OCI-LY7 (cell line): ENCODE results near the gene EFNA5. TPM values are rescaled to one million over a fixed set of nuclear protein-coding genes. Genes with fewer than 3 reads are reported as not detected.

Experiments used
- BruUV-seq: library from RNA; stranded (reverse); fragments of 400-500 nt; replicated peaks from 2 replicates; lab custom pipeline; 2021; lab: Mats Ljungman, UMichigan
- CTCF ChIA-PET: fragments of 300-600 bp; sonication (Branson Sonifier 250); formaldehyde crosslinking; loops from one replicate; lab custom pipeline; 2022; ENCODE audit warnings: antibody characterized with exemption; ENCODE audit not compliant: unreplicated experiment; lab: Charles Lee
- POLR2A ChIA-PET: fragments of 300-600 bp; sonication (Branson Sonifier 250); formaldehyde crosslinking; loops from one replicate; lab custom pipeline; 2022; ENCODE audit warnings: antibody characterized with exemption; lab: Charles Lee
- DNase-seq: peaks from one replicate; pipeline ENCODE4 v3.0.0-alpha.2; 2015; ENCODE audit warnings: low spot score
- H2AFZ ChIP-seq: fragments of 200-600 bp; sonication (generic), shearing (Covaris generic); 2 replicates; pipeline ENCODE4 v1.6.1; 2014; ENCODE audit warnings: mild to moderate bottlenecking, antibody characterized with exemption, low read length, moderate library complexity
- H3K27ac ChIP-seq: fragments of 200-600 bp; sonication (generic); 2 replicates; pipeline ENCODE4 v1.5.1; 2014; ENCODE audit warnings: mixed run types, low read depth, mild to moderate bottlenecking, moderate library complexity, low read length, inconsistent platforms; ENCODE audit not compliant: poor library complexity, severe bottlenecking
- H3K36me3 ChIP-seq: fragments of 200-600 bp; sonication (generic); 2 replicates; pipeline ENCODE4 v1.6.1; 2014; ENCODE audit warnings: mild to moderate bottlenecking, antibody characterized with exemption, low read length, moderate library complexity, mixed read lengths; ENCODE audit not compliant: insufficient read depth
- H3K4me1 ChIP-seq: fragments of 200-600 bp; sonication (generic); 2 replicates; pipeline ENCODE4 v1.5.1; 2014; ENCODE audit warnings: mild to moderate bottlenecking, low read length; ENCODE audit not compliant: insufficient read depth, poor library complexity, severe bottlenecking
- H3K4me2 ChIP-seq: fragments of 200-600 bp; sonication (generic); 2 replicates; pipeline ENCODE4 v1.6.1; 2014; ENCODE audit warnings: mild to moderate bottlenecking, low read length
- H3K4me3 ChIP-seq: fragments of 200-600 bp; sonication (generic); 2 replicates; pipeline ENCODE4 v1.5.1; 2014; ENCODE audit warnings: mild to moderate bottlenecking, low read depth, low read length; ENCODE audit not compliant: poor library complexity, severe bottlenecking
- H3K79me2 ChIP-seq: fragments of 200-600 bp; sonication (generic); 2 replicates; pipeline ENCODE4 v1.6.1; 2016; ENCODE audit warnings: low read depth, mild to moderate bottlenecking, low read length, moderate library complexity, mixed read lengths; ENCODE audit not compliant: insufficient read depth
- H3K9me2 ChIP-seq: fragments of 200-600 bp; sonication (generic); 2 replicates; pipeline ENCODE4 v1.6.1; 2016; ENCODE audit warnings: mild to moderate bottlenecking, low read length, mixed read lengths; ENCODE audit not compliant: insufficient read depth
- H3K9me3 ChIP-seq: fragments of 200-600 bp; sonication (generic); 2 replicates; pipeline ENCODE4 v1.6.1; 2014; ENCODE audit warnings: mild to moderate bottlenecking, mixed run types, low read length, mixed read lengths
- H4K20me1 ChIP-seq: fragments of 200-600 bp; sonication (generic); 2 replicates; pipeline ENCODE4 v1.6.1; 2014; ENCODE audit warnings: mild to moderate bottlenecking, antibody characterized with exemption, low read length, moderate library complexity, mixed read lengths; ENCODE audit not compliant: insufficient read depth
- EZH2phosphoT487 ChIP-seq: fragments of 200-600 bp; sonication (generic); IDR thresholded peaks from 2 replicates; pipeline ENCODE4 v1.6.1; 2018; ENCODE audit warnings: low read depth, borderline replicate concordance, mild to moderate bottlenecking, mixed run types, antibody characterized with exemption, low read length, moderate library complexity, mixed read lengths
- intact Hi-C: fragments of 100-400 bp; cut with micrococcal nuclease; formaldehyde crosslinking; loops from one replicate; pipeline ENCODE4 v1.10.0; 2022; ENCODE audit not compliant: unreplicated experiment
- total RNA-seq, 2 experiments: library from RNA; depleted of rRNA in 1 of 2; stranded (reverse); fragments of >200 nt in 1 of 2; shearing (Covaris generic) in 1 of 2; gene quantifications; 2 replicates each; pipeline ENCODE4 v1.2.3, GENCODE V29; 2014 to 2022
- TF ChIP-seq, protein P1 (sequence below): fragments of 200-600 bp; sonication (generic); conservative IDR thresholded peaks from 2 replicates; pipeline ENCODE4 v1.5.1; 2014; ENCODE audit warnings: mild to moderate bottlenecking, antibody characterized with exemption, low read length, moderate library complexity, mixed read lengths

The EFNA5 gene
- total RNA-seq, 2 experiments from 2014 or later = 2.1 to 3.1 TPM

DNA sequence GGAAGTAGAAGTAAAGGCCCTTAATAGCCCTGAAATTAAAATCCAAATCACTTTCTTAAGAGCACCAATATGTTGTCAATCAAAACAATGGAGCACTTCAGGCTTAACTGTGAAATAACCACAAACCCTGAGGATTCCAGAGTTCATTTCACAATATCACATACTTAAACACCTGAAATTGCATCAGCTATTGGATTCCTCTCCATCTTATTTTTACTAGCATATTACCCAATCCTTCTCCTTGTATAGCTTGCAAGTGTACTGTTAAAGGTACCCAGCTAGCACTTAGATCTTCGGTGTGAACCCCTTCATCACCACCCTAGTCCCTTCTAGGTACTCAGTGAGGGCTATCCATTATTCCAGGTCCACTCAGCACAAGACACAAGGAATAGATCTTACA is 287.3 kb downstream of the EFNA5 start:
- intact Hi-C loops = no loop called here
- CTCF ChIA-PET = no interaction called here

GRCh38 chr5:107381189-107381856 is 289.4 kb downstream of the EFNA5 start:
- ChIA-PET CTCF (no interaction called here), POLR2A (interaction anchor here (0.6 to 1.2 kb wide), 8 partner anchors 12 to 1765 kb away, joined by 3 to 6 read pairs (median 4); no protein-coding TSS in a partner anchor)
- no peaks in the 10 kb centered on the region for H4K20me1 ChIP-seq
- TF ChIP-seq, protein P1, sequence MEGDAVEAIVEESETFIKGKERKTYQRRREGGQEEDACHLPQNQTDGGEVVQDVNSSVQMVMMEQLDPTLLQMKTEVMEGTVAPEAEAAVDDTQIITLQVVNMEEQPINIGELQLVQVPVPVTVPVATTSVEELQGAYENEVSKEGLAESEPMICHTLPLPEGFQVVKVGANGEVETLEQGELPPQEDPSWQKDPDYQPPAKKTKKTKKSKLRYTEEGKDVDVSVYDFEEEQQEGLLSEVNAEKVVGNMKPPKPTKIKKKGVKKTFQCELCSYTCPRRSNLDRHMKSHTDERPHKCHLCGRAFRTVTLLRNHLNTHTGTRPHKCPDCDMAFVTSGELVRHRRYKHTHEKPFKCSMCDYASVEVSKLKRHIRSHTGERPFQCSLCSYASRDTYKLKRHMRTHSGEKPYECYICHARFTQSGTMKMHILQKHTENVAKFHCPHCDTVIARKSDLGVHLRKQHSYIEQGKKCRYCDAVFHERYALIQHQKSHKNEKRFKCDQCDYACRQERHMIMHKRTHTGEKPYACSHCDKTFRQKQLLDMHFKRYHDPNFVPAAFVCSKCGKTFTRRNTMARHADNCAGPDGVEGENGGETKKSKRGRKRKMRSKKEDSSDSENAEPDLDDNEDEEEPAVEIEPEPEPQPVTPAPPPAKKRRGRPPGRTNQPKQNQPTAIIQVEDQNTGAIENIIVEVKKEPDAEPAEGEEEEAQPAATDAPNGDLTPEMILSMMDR = no peak
- no peak for TF ChIP-seq EZH2phosphoT487
- DNase-seq = no peak
- no peak overlapping the region for H3K27ac ChIP-seq
- no TSS peak for BruUV-seq
- H3K4me1 ChIP-seq = peaks cover 82% of the 10 kb centered on the region
- intact Hi-C loops = no loop called here
- no peaks in the 10 kb centered on the region for H3K79me2 ChIP-seq
- no peak overlapping the region for H3K4me3 ChIP-seq
- H3K4me2 ChIP-seq = 0 out of 2 replicates have a peak overlapping the region, but pooled peaks have one; percentile 8
- peak overlapping the region; percentile 27; the same call in 1 of the 2 replicates for H2AFZ ChIP-seq
- no peaks in the 10 kb centered on the region for H3K9me2 ChIP-seq
- H3K36me3 ChIP-seq = no peaks in the 10 kb centered on the region; the same call in 1 of the 2 replicates
- no peaks in the 10 kb centered on the region for H3K9me3 ChIP-seq

More for the DNA sequence above, 287.3 kb downstream of the EFNA5 start:
- no peak overlapping the region; the same call in 1 of the 2 replicates for H2AFZ ChIP-seq
- H3K9me2 ChIP-seq = no peaks in the 10 kb centered on the region
- no peaks in the 10 kb centered on the region for H4K20me1 ChIP-seq
- no peak for DNase-seq
- POLR2A ChIA-PET = interaction anchor here (1.3 kb wide), 1 partner anchor 163 kb away, joined by 4 read pairs; no protein-coding TSS in a partner anchor
- BruUV-seq = no TSS peak
- H3K4me3 ChIP-seq = no peak overlapping the region
- peaks cover 90% of the 10 kb centered on the region for H3K4me1 ChIP-seq
- no peaks in the 10 kb centered on the region for H3K9me3 ChIP-seq
- H3K36me3 ChIP-seq = no peaks in the 10 kb centered on the region; the same call in 1 of the 2 replicates
- H3K4me2 ChIP-seq = no peak overlapping the region
- TF ChIP-seq, protein P1 = no peak
- TF ChIP-seq EZH2phosphoT487 = no peak
- H3K79me2 ChIP-seq = no peaks in the 10 kb centered on the region
- H3K27ac ChIP-seq = no peak overlapping the region

- BruUV-seq = no TSS peak
- DNase-seq = no peak
- Histone ChIP-seq H3K79me2 (no peaks in the 10 kb centered on the region), H2AFZ (no peak overlapping the region), H3K36me3 (no peaks in the 10 kb centered on the region; the same call in 1 of the 2 replicates), H4K20me1 (no peaks in the 10 kb centered on the region), H3K4me2 (no peak overlapping the region), H3K9me2 (no peaks in the 10 kb centered on the region), H3K4me1 (peaks cover 79% of the 10 kb centered on the region), H3K9me3 (no peaks in the 10 kb centered on the region), H3K4me3 (no peak overlapping the region), H3K27ac (no peak overlapping the region)
- POLR2A ChIA-PET = no interaction called here
- TF ChIP-seq EZH2phosphoT487 = no peak
- TF ChIP-seq, protein P1 = no peak
- intact Hi-C loops = no loop called here
- CTCF ChIA-PET = no interaction called here
Observed at GRCh38 chr5:107380654-107381053, 290.1 kb downstream of the EFNA5 start.
